IgD-negative memory B cell (primary cell): ENCODE results near the gene CHFR. TPM values are rescaled to one million over a fixed set of nuclear protein-coding genes. Genes with fewer than 3 reads are reported as not detected.
"Not testable (repeated sequence)": the region's sequence is repeated elsewhere in the genome, so short reads cannot be mapped to it uniquely, and the experiment has no call there.

Source experiments
- H3K27ac Mint-ChIP-seq, 3 donors: one replicate each; pipeline ENCODE4 v1.8.0; 2020 to 2022; ENCODE audit warnings: mild to moderate bottlenecking in 3 of 3, mixed read lengths in 3 of 3, moderate library complexity in 1 of 3
- H3K27me3 Mint-ChIP-seq: one replicate; pipeline ENCODE4 v1.8.0; 2021; ENCODE audit warnings: mixed read lengths
- H3K36me3 Mint-ChIP-seq: one replicate; pipeline ENCODE4 v1.8.0; 2020; ENCODE audit warnings: mild to moderate bottlenecking, mixed read lengths
- H3K4me1 Mint-ChIP-seq, 3 donors: one replicate each; pipeline ENCODE4 v1.8.0; 2020 to 2022; ENCODE audit warnings: mixed read lengths in 3 of 3, mild to moderate bottlenecking in 1 of 3
- H3K4me3 Mint-ChIP-seq, 4 donors: one replicate each; pipeline ENCODE4 v1.8.0; 2020 to 2022; ENCODE audit warnings: mild to moderate bottlenecking in 4 of 4, mixed read lengths in 4 of 4, moderate library complexity in 3 of 4
- H3K9me3 Mint-ChIP-seq, 3 donors: one replicate each; pipeline ENCODE4 v1.8.0; 2020 to 2021; ENCODE audit warnings: mixed read lengths in 3 of 3, mild to moderate bottlenecking in 1 of 3
- polyA plus RNA-seq: library from polyadenylated mRNA; unstranded; fragments of 300-500 nt; fragmentation: Illumina TruSeq; gene quantifications from one replicate; pipeline ENCODE4 v1.2.3, GENCODE V29; 2021

CHFR gene
- 24.3 TPM for polyA plus RNA-seq

DNA sequence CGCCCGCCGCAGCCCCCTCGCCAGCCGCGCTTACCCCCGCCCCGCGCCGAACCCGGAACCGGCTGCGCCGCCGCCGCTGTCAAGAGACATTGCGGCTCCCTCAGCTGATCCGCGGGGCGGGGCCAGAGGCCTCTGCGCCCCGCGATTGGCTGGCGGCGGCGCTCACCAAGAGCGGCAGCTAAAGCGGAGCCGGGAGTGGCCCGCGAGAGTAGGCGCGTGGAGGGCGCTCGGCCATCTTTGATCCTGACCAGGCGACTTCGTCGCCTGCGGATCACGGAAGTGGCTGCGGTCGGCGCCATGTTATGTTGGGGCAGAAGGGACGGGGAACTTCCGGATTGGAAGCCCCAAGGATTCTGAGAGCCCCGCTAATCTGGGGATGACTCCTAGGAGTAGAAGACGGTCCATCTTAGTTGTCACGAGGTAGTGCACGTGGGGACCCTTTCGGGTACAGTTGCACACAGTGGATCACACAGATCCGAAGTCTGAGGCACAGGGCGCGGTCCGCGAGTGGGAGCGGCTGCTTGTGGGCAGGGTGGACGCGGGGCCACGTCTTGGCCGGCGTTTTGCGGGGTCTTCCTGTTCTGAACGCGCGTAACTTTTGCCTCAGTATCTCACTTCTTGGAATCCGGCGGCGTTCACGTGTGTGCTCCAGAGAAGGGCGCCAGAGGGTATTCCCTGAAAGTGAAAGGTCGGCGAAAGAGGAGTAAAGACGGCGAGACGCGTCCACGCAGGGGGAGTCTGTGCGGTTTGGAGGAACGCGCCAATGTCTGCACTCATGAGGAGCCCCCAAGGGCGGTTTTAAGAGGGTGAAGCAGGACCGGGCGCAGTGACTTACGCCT, at the start of gene CHFR:
TSS of gene CHFR (minus strand) at position 93 of the 839 bp plus-strand sequence. CDS start 277 bp downstream, outside the sequence.
- Mint-ChIP-seq H3K27me3 (no peaks in the 10 kb centered on the region), H3K36me3 (peaks cover 10% of the 10 kb centered on the region), H3K4me1 (peaks cover 11 to 23% (median 17%) of the 10 kb centered on the region in 3 donors), H3K4me3 (peak within 1 kb of the TSS; percentile 94 to 100 (median 100)), H3K9me3 (peaks cover 2 to 14% (median 6%) of the 10 kb centered on the region in 3 donors), H3K27ac (peak within 1 kb of the TSS; percentile 100)

DNA sequence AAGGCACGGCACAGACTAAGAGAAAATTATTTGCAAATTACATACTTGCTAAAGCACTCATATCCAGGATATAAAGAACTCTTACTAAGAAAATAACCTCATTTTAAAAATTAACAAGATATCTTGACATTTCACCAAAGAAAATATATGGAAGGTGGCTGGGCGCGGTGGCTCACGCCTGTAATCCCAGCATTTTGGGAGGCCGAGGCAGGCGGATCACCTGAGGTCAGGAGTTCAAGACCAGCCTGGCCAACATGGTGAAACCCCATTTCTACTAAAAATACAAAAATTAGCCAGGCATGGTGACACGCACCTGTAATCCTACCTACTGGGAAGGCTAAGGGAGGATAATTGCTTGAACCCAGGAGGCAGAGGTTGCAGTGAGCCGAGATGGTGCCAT, 49.5 kb upstream of the CHFR start:
- not testable (repeated sequence) for H3K4me1 Mint-ChIP-seq, H3K27ac Mint-ChIP-seq, H3K36me3 Mint-ChIP-seq, H3K27me3 Mint-ChIP-seq
- Mint-ChIP-seq H3K4me3 (peak overlapping the region in 1 of 4 donors; percentile 17), H3K9me3 (peaks cover 12 to 44% (median 17%) of the 10 kb centered on the region in 3 donors)

- Mint-ChIP-seq H3K27me3 (no peaks in the 10 kb centered on the region), H3K4me1 (no peaks in the 10 kb centered on the region), H3K36me3 (peaks cover 5% of the 10 kb centered on the region), H3K9me3 (peaks cover 13 to 42% (median 23%) of the 10 kb centered on the region in 3 donors), H3K4me3 (no peak overlapping the region), H3K27ac (no peak overlapping the region)
Observed at GRCh38 chr12:132936163-132936562, 48.8 kb upstream of the CHFR start.

DNA sequence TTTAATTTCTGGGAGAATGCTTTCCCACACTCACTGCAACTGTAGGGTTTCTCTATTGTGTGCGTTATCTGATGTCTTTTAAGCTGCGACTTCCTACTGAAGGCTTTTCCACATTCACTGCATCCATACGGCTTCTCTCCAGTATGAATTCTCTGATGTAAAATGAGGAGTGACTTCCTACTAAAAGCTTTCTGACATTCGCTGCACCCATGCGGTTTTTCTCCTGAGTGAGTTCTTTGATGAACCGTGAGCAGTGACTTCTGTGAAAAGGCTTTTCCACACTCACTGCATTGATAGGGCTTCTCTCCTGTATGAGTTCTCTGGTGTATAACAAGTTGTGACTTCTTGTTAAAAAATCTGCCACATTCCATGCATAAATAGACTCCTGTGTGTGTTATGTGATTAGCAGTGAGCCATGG, 39.0 kb upstream of the CHFR start:
- Mint-ChIP-seq H3K4me1 (no peaks in the 10 kb centered on the region), H3K9me3 (peaks cover 19 to 56% (median 48%) of the 10 kb centered on the region in 3 donors), H3K27me3 (no peaks in the 10 kb centered on the region), H3K36me3 (peaks cover 9% of the 10 kb centered on the region), H3K27ac (no peak overlapping the region), H3K4me3 (no peak overlapping the region)

- H3K4me1 Mint-ChIP-seq: no peaks in the 10 kb centered on the region
- H3K9me3 Mint-ChIP-seq: peaks cover 17 to 54% (median 49%) of the 10 kb centered on the region in 3 donors
- no peak overlapping the region for H3K4me3 Mint-ChIP-seq
- no peak overlapping the region for H3K27ac Mint-ChIP-seq
- H3K27me3 Mint-ChIP-seq: no peaks in the 10 kb centered on the region
- H3K36me3 Mint-ChIP-seq: peaks cover 6% of the 10 kb centered on the region
Observed at GRCh38 chr12:132925597-132926414, 38.4 kb upstream of the CHFR start.

- Mint-ChIP-seq H3K4me1 (no peaks in the 10 kb centered on the region), H3K4me3 (no peak overlapping the region), H3K27me3 (no peaks in the 10 kb centered on the region), H3K36me3 (peaks cover 4% of the 10 kb centered on the region), H3K27ac (no peak overlapping the region), H3K9me3 (peaks cover 17 to 54% (median 44%) of the 10 kb centered on the region in 3 donors)
Observed at GRCh38 chr12:132924356-132924755, 37.0 kb upstream of the CHFR start.

DNA sequence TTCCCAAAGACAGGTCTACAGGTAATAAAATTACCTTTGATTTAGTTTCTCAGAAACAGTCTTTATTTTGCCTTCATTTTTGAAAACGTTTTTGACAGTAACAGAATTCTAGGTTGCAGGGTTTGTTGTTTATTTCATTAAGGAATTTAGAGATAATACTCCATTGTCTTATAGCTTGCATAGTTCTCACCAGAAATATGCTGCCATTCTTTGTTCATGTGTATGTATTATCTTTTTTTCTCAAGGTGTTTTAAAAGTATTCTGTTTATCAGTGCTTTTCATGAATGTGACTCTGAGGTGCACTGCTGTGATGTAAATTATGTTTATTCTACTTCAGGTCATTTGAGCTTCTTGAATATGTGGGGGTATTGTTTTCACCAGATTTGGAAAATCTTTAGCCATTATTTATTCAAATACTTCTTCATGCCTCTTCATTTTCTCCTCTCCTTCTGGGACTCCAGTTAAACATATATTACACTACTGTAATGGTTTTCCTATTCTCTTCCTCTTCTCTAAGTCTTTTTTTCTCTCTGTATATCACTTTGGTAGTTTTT, 36.0 kb upstream of the CHFR start:
- no peaks in the 10 kb centered on the region for H3K27me3 Mint-ChIP-seq
- no peaks in the 10 kb centered on the region for H3K4me1 Mint-ChIP-seq
- no peak overlapping the region for H3K27ac Mint-ChIP-seq
- H3K9me3 Mint-ChIP-seq: peaks cover 15 to 54% (median 37%) of the 10 kb centered on the region in 3 donors
- H3K36me3 Mint-ChIP-seq: peaks cover 1% of the 10 kb centered on the region
- H3K4me3 Mint-ChIP-seq: peak overlapping the region in 1 of 4 donors; percentile 17

DNA sequence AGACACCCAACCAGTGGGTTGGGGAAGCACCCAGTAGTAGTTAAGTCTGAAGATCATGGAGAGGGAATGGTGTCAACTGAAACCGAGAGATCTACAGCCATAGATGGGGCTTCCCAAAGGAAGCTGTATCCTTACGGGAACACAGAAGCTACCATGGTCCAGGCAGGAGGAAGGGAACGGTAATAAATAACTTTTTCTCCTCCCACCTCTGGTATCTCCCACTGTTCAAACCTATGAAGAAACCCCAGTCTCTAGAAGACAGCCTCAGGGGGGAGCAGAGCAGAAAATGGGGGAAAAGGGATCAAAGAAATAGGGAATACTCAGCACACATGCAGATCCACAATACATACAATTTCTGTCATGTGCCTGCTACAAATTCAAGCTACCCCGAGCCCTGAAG, 35.3 kb upstream of the CHFR start:
- Mint-ChIP-seq H3K27me3 (no peaks in the 10 kb centered on the region), H3K4me3 (no peak overlapping the region), H3K4me1 (no peaks in the 10 kb centered on the region), H3K27ac (no peak overlapping the region), H3K9me3 (peaks cover 17 to 61% (median 43%) of the 10 kb centered on the region in 3 donors), H3K36me3 (peaks cover 1% of the 10 kb centered on the region)

- H3K27me3 Mint-ChIP-seq: no peaks in the 10 kb centered on the region
- peaks cover 17 to 57% (median 43%) of the 10 kb centered on the region in 3 donors for H3K9me3 Mint-ChIP-seq
- peaks cover 1% of the 10 kb centered on the region for H3K36me3 Mint-ChIP-seq
- H3K4me1 Mint-ChIP-seq: no peaks in the 10 kb centered on the region
- no peak overlapping the region for H3K27ac Mint-ChIP-seq
- H3K4me3 Mint-ChIP-seq: peak overlapping the region in 1 of 4 donors; percentile 63
Observed at GRCh38 chr12:132921685-132922084, 34.3 kb upstream of the CHFR start.

DNA sequence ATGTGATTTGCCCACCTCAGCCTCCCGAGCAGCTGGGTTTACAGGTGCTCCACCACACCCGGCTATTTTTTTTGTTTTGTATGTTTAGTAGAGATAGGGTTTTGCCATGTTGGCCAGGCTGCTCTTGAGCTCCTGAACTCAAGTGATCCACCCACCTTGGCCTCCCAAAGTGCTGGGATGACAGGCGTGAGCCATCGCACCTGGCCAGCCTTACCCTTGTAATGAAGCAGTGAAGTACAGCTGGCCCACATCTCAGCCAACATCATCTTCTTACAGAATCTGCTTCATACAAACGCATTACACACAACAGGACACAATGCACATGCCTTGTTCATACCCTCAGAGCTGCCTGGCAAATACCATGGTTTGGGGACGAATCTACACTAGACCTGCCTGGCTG, 31.3 kb upstream of the CHFR start:
- Mint-ChIP-seq H3K27ac (no peak overlapping the region), H3K4me1 (no peaks in the 10 kb centered on the region), H3K36me3 (peaks cover 4% of the 10 kb centered on the region), H3K4me3 (no peak overlapping the region), H3K9me3 (peaks cover 15 to 50% (median 48%) of the 10 kb centered on the region in 3 donors), H3K27me3 (no peaks in the 10 kb centered on the region)

GRCh38 chr12:132909030-132909368, 21.6 kb upstream of the CHFR start:
- Mint-ChIP-seq H3K27ac (peak overlapping the region; percentile 64 to 96 (median 90)), H3K9me3 (peaks cover 3 to 22% (median 19%) of the 10 kb centered on the region in 3 donors), H3K27me3 (peaks cover 2% of the 10 kb centered on the region), H3K36me3 (peaks cover 6% of the 10 kb centered on the region), H3K4me3 (peak overlapping the region; percentile 81 to 98 (median 92)), H3K4me1 (peaks cover 0 to 6% (median 6%) of the 10 kb centered on the region in 3 donors)

DNA sequence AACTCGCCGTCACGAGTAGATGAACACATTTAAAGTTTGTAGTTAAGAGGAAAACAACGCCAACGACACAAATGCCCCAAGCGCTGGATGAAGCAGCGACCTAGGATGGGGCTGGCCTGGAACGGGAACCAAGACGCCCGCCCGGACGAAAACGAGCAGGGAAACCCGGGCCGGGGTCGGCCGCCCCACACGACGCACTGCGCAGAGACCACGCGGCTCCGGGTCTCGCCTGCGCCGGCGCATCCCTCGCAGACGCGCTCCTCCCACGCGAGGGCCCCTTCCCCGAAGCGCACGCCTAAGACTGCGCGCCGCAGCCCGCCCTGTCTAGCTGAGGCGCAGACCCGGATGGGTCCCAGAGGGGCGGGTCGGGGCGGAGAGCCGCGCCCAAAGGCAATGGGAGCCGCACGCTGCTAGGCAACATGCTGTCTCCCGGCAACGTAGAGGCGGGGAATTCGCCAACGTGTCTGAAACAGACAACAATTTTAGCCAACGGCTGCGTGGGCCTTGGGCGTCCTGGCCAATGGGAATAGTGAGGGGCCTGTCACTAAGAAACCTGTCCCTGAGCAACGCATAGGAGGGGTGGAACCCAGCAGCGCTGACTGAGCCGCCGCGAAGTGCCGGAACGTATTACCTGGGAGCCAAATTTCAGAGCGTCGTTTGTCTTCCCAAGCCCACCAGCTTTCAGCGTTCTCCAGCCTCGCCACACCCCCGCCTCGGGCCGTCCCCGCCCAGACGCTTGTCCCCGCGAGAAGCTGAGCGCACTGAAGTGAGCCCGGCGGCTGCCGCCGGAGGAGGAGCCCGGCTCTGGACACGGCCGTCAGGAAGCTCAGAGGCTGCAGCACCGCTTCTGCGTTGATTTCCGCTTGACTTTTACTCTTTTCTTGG, 21.0 kb upstream of the CHFR start:
- Mint-ChIP-seq H3K27me3 (peaks cover 2% of the 10 kb centered on the region), H3K4me1 (peaks cover 0 to 6% (median 6%) of the 10 kb centered on the region in 3 donors), H3K9me3 (peaks cover 5 to 18% (median 14%) of the 10 kb centered on the region in 3 donors), H3K4me3 (peak overlapping the region; percentile 81 to 98 (median 92)), H3K27ac (peak overlapping the region; percentile 64 to 96 (median 90)), H3K36me3 (peaks cover 5% of the 10 kb centered on the region)

DNA sequence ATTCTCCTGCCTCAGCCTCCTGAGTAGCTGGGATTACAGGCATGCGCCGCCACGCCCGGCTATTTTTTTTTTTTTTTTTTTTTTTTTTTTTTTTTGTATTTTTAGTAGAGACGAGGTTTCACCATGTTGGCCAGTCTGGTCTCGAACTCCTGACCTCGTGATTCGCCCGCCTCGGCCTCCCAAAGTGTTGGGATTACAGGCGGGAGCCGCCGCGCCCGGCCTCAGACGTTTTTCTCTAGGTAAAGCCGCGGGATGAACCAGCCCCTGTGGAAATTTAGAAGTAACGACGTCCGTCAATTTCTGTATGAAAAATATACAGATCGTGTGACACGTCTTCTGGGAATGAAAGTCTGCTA, 20.4 kb upstream of the CHFR start:
- H3K27ac Mint-ChIP-seq: peak overlapping the region; percentile 64 to 96 (median 90)
- H3K27me3 Mint-ChIP-seq, H3K4me1 Mint-ChIP-seq, H3K36me3 Mint-ChIP-seq: not testable (repeated sequence)
- H3K4me3 Mint-ChIP-seq: peak overlapping the region; percentile 81 to 98 (median 88)
- H3K9me3 Mint-ChIP-seq: peaks cover 5 to 18% (median 13%) of the 10 kb centered on the region in 3 donors

DNA sequence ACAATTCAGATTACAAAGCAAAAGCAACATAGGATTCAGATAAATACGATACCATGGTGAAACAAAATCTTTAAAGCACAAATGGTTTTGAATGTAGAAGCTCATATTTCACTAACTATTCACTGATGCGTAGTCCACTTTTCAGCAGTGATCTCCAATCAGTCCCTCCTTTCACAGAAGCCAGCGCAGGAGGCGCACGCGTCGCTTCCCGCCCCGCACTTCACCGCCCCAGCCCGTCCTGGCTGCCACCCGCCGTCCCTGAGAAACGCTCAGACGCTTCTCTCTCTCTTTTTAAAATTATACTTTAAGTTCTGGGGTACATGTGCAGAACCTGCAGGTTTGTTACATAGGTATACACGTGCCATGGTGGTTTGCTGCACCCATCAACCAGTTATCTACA, 19.8 kb upstream of the CHFR start:
- Mint-ChIP-seq H3K9me3 (peaks cover 5 to 16% (median 11%) of the 10 kb centered on the region in 3 donors), H3K27me3 (peaks cover 2% of the 10 kb centered on the region), H3K4me3 (peak overlapping the region; percentile 25 to 86 (median 58)), H3K4me1 (peaks cover 0 to 6% (median 6%) of the 10 kb centered on the region in 3 donors), H3K36me3 (peaks cover 5% of the 10 kb centered on the region), H3K27ac (peak overlapping the region; percentile 19 to 86 (median 67))
